Stimulated activated CD8-positive, alpha-beta memory T cell treated with anti-CD3 and anti-CD28 coated beads, Interleukin-15, amount 100 ng/mL, for 24 hours (primary cell): ENCODE results near the gene LRRC28.

Source experiments
- DNase-seq: peaks from one replicate; pipeline ENCODE4 v3.0.0-alpha.2; 2020; ENCODE audit warnings: low read depth

Gene LRRC28

GRCh38 chr15:99343881-99344551 lies 92.7 kb downstream of the LRRC28 start:
- no peak for DNase-seq

GRCh38 chr15:99344639-99345038 lies 93.4 kb downstream of the LRRC28 start:
- no peak for DNase-seq

GRCh38 chr15:99345242-99345641 lies 94.0 kb downstream of the LRRC28 start:
- no peak for DNase-seq

GRCh38 chr15:99345832-99346462 lies 94.7 kb downstream of the LRRC28 start:
- no peak for DNase-seq

GRCh38 chr15:99347574-99347973 lies 96.3 kb downstream of the LRRC28 start:
- no peak for DNase-seq

- DNase-seq = no peak
Observed at GRCh38 chr15:99348412-99348811, 97.1 kb downstream of the LRRC28 start.

- no peak for DNase-seq
Observed at GRCh38 chr15:99350408-99350807, 99.1 kb downstream of the LRRC28 start.

- DNase-seq = no peak
Observed at GRCh38 chr15:99359769-99360168, 108.5 kb downstream of the LRRC28 start.

GRCh38 chr15:99361545-99362185 lies 110.4 kb downstream of the LRRC28 start:
- no peak for DNase-seq

GRCh38 chr15:99365242-99365641 lies 114.0 kb downstream of the LRRC28 start:
- DNase-seq = no peak

- DNase-seq = no peak
Observed at GRCh38 chr15:99366013-99366412, 114.7 kb downstream of the LRRC28 start.

GRCh38 chr15:99368743-99369142 lies 117.5 kb downstream of the LRRC28 start:
- DNase-seq = no peak

GRCh38 chr15:99369196-99369595 lies 117.9 kb downstream of the LRRC28 start:
- no peak for DNase-seq

- DNase-seq = no peak
Observed at GRCh38 chr15:99371180-99372103, 120.2 kb downstream of the LRRC28 start.

- no peak for DNase-seq
Observed at GRCh38 chr15:99385005-99385669, 133.9 kb downstream of the LRRC28 start.

- DNase-seq = no peak
Observed at GRCh38 chr15:99385865-99386264, 134.6 kb downstream of the LRRC28 start.

GRCh38 chr15:99386391-99386790 lies 135.1 kb downstream of the LRRC28 start:
- DNase-seq = no peak

GRCh38 chr15:99387421-99388168 lies 136.3 kb downstream of the LRRC28 start:
- DNase-seq = no peak

GRCh38 chr15:99390667-99391066 lies 139.4 kb downstream of the LRRC28 start:
- no peak for DNase-seq

GRCh38 chr15:99393641-99394040 lies 142.4 kb downstream of the LRRC28 start:
- DNase-seq = no peak

- DNase-seq = no peak
Observed at GRCh38 chr15:99396375-99396774, 145.1 kb downstream of the LRRC28 start.
